Stimulated activated CD4-positive, alpha-beta T cell treated with anti-CD3 and anti-CD28 coated beads, Interleukin-2, amount 100 ng/mL, for 48 hours (primary cell): ENCODE results near the gene MIGA2.
"Not testable (repeated sequence)": the region's sequence is repeated elsewhere in the genome, so short reads cannot be mapped to it uniquely, and the experiment has no call there.

ENCODE experiments used
- DNase-seq, 2 donors: peaks; one replicate each; pipeline ENCODE4 v3.0.0-alpha.2; 2020

MIGA2 gene, protein sequence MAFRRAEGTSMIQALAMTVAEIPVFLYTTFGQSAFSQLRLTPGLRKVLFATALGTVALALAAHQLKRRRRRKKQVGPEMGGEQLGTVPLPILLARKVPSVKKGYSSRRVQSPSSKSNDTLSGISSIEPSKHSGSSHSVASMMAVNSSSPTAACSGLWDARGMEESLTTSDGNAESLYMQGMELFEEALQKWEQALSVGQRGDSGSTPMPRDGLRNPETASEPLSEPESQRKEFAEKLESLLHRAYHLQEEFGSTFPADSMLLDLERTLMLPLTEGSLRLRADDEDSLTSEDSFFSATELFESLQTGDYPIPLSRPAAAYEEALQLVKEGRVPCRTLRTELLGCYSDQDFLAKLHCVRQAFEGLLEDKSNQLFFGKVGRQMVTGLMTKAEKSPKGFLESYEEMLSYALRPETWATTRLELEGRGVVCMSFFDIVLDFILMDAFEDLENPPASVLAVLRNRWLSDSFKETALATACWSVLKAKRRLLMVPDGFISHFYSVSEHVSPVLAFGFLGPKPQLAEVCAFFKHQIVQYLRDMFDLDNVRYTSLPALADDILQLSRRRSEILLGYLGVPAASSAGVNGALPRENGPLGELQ

DNA sequence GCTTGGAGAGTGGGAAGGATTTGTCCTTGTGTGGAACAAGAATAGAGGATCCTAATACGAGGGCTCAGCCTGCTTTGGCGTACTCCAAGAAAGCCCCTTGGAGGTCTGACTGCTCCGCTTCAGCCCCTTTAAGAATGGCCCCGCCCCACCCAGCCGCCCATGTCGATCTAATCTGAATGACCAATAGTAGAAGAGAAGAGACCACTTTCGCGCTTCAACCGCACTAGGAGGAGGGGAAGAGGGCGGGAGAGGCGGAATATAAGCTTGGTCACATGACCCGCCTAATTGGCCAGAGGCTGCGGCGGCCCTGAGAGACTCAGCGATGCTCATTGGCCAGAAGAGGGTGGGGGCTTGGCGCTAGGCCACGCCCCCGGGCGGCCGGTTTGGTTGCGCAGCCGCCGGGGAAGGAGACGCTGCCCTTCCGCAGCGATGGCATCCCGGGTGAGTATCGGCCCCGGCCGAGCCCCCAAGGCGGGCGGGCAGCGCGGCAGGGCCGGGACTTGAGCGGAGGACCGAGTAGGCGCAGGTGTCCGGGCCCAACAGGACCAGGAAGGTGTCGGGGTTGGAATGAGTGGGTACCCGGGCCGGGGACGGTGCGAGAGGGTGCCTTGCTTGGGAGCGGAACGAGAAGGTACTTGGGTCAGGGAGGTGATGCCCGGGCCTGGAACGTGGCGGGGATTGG lies at the start of gene MIGA2:
Gene MIGA2, plus strand, starts transcription at position 386 of the 682 bp plus-strand sequence. CDS start 3,969 bp downstream, outside the sequence.
- DNase-seq = peak; percentile 87 to 89

DNA sequence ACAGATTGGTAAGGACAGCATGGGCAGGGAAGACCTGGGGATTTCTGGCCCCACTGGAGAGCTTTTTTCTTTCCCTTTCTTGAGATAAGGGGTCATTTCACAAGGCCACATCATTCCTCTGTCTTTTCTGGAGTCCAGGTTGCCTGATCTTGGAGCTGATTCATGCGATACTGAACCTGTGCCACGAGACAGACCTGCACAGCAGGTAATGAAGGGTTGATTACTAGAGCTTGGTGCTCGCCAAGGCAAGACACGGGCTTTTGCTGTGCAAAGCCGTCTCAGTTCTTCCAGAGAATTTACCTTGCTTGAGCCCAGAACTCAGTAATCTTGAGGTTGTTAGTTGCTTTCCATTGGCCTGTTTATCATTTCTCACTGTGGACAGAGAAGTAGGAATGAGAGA lies 49.8 kb upstream of the MIGA2 start:
- no peak for DNase-seq

DNA sequence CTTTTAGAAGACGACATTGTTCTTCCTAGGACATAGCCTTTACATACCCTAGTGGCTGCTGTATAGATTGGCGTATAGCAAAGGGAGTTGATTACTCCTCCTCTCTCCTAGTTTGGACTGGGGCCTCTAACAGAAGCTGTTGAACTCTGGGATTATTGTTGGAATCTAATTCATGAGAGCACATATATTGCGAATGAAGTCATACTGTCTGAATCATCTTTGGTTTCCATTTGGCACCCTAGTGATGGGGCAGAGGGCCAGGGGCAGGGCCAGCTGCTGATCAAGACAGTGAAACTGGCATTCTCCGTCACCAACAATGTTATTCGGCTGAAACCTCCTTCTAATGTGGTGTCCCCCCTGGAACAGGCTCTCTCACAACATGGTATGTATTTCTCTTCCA lies 48.6 kb upstream of the MIGA2 start:
- DNase-seq = no peak

DNA sequence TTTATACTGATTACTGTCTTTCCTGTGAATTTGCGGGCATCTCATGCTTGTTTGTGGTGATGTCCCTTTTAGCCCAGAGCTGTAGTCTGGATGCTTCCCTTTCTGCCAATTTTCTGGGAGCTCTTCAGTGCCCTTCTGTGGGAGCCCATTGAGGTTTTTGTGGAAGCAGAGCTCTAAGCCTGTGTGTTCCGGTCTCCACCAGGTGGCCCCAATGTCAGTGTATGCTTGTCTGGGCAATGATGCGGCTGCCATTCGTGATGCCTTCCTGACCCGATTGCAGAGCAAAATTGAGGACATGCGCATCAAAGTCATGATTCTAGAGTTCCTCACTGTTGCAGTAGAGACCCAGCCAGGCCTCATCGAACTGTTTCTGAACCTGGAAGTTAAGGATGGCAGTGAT lies 43.4 kb upstream of the MIGA2 start:
- no peak for DNase-seq

DNA sequence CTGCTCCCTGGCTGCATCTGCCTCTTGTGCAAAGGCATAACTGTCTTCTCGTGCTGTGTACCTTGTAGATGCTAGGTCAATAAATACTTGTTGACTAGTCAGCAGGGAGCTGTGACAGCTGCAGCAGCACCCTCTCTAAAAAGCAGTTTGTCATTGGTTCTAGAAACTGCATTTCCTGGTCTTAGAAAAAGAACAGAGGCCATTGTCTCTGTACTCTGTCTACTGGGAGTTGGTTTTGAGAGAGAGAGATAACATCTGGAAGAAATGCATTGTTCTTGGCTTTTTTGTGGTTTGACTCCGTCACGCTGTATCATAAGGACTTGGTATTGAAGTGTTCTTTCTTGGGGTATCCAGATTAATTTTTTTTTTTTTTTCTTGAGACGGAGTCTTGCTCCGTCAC lies 40.6 kb upstream of the MIGA2 start:
- no peak for DNase-seq

DNA sequence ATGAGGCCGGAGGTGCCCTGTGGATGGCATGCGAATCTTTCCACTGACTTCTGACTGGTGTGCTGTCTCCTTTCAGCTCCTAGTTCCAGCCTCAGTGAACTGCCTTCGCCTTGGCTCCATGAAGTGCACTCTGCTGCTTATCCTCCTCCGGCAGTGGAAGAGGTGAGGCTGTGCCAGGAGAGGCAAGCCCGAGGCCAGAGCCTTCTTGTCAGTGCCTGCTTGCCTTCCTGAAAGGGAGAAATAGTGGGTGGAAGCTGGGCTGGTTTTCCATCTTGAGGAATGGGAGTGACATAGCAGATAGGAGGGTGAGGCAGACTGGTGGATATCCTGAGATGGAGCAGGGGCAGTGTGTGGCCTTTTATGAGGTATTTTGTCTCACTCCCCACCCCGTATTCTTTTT lies 38.0 kb upstream of the MIGA2 start:
- DNase-seq = no peak

DNA sequence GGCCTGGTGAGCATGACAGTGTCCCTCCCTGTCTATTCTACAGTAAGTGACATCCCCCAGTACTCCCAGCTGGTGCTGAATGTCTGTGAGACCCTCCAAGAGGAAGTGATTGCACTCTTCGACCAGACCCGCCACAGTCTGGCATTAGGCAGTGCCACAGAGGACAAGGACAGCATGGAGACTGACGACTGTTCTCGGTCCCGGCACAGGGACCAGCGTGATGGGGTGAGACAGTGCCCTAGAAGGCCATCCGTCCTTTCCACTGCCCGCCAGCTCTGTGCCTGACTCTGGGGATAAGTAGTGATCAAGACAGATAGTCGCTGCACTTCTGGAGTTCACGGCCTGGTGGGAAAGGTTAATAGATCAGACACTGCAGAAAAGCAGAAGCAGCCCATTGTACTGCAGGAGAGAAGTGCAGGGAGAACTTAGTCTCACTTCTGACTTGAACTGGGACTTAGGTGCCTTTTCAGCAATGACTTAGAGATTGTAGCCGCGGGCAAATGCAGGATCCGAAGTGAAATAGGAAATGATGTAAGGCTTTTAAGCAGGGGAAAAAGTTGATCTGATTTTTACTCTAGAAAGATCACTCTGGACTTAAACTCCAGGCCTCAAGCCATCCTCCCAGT lies 36.7 kb upstream of the MIGA2 start:
- DNase-seq = no peak

DNA sequence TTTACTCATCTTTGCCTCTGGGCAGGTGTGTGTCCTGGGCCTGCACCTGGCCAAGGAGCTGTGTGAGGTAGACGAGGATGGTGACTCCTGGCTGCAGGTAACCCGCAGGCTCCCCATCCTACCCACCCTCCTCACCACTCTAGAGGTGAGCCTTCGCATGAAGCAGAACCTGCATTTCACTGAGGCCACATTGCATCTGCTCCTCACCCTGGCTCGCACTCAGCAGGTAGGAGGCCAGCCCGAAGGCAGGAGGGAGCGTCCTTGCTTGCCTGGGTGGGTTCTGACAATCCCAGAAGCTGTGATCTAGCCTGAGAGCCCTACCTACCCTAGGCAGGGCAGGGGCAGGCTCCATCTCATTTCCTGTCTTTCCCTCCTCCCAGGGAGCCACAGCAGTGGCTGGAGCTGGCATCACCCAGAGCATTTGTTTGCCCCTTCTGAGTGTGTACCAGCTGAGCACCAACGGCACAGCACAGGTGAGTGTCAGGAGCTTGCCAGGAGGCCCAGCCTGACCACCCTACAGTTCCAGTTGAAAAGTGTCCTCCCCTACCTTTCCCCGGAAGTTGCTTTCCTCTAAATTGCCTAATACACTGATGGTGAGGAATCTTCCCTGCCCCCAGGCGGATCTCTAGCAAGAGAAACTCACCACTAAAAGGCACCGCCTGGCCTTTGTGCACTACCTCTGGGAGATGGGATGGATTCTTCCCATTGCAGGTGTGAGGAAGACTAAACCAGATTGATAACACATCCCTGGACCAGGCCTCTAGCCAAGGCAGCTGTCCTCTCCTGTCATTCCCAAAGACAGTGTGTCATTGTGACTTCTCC lies 34.7 kb upstream of the MIGA2 start:
- DNase-seq = no peak

DNA sequence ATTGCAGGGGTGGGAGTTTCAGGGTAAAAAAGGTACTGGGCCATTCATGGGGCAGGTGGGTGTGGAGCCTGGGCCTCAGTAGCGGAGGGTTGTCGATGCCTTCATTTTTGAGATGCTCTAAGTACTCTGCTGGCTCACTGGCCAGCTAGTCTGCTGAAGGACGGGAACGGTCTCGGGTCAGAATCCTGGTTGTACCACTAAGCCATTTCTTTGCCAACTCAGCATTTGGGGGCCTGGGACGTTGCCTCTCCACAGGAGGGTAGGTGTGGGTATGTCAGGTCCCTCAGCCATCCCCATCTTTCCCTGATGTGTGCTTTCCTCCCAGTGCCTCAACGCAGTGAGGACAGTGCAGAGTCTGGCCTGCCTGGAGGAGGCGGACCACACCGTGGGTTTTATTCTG lies 33.4 kb upstream of the MIGA2 start:
- no peak for DNase-seq

DNA sequence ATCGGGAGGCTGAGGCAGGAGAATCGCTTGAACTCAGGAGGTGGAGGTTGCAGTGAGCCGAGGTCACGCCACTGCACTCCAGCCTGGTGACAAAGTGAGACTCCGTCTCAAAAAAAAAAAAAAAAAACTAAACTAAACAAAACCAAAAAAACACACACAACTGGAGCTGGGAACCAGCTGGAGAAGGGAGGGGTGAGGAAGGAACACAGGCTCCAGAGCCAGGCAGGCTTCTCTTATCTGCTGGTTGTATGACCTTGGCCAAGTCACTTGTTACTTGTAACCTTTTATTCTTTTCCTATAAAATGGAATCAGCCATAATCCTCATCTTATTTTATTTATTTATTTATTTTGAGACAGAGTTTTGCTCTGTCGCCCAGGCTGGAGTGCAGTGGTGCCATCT lies 32.3 kb upstream of the MIGA2 start:
- DNase-seq = not testable (repeated sequence)

DNA sequence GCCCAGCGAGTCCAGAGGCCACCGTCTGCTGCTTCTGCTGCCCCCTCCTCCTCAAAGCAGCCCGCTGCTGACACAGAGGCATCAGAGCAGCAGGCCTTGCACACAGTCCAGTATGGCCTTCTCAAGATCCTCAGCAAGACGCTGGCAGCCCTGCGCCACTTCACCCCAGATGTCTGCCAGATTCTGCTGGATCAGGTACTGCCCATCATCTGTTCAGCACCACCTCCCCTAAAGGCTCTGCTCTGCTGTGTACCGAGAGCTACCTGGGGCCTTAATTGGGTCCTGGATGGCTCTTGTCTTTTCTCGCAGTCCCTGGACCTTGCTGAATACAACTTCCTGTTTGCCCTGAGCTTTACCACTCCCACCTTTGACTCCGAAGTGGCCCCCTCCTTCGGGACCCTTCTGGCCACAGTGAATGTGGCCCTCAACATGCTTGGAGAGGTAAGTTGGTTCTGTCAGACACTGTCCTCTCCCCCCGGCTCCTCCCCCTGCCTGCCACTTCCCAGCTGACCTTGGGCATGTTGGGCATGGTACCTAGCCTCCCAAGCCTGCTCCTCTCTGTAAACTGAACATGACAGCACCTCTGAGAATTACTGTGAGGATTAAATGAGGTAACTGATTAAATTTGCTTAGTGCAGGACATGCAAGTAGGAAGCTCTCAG lies 31.0 kb upstream of the MIGA2 start:
- DNase-seq = no peak

DNA sequence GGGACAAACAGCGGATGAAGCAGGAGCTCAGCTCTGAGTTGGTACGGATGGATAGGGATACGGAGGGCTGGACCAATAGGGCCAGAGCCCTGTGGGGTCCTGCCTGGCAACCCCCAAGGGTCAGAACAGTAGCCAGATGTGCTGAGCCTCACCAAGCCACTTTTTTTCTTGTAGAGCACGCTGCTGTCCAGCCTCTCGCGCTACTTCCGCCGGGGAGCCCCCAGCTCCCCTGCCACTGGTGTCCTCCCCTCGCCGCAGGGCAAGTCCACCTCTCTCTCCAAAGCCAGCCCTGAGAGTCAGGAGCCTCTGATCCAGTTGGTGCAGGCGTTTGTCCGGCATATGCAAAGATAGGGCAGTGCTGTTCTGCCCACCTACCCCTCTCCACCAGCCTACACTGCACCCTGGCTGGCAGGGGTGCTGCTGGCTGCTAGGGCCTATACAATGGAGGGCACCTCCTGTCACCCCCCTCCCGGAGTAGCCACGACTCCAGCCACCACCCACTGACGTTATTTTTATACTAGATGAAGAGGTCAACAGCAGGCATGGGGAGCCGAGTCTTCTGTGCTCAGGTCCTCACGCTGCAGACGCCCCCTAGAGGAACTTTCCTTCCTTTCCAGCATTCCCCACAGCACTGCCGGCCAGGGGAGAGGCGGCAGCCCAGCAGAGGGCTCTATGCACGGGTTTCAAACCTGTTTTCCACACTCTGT lies 29.9 kb upstream of the MIGA2 start:
- DNase-seq = peak; percentile 28 to 46

DNA sequence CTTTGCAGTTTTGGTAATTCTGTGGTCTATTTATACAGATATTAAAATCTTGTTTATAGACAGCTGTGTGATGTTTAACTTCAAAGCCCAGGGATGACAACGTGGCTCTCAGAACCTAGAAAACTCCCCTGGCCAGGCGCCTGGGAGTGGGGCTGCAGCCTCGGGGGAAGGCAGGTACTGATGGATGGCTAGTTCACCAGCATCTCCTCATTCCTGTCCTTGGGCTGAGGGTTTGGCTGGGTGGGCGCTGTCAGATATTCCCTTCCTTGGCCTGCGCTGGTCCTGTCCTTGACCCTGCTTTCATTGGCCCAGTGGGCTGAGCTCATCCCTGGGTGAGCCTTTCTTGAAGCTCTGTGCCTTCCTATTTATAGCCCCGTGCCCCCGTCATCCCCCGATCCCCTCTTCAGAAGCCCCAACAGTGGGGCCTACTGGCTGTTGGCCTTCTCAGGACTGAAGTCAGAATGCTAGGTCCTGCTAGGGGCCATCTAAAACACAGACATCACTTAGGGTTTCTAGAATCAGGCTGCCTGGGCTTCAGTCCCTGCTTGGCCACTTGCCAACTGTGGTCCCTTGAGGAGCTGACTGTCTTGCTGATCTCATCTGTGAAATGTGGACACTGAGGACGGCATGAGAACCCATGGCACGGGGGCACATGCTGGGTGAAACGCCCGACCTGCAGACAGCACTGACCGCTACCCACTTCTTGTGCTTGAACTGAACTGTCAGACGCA lies 29.2 kb upstream of the MIGA2 start:
- DNase-seq = no peak

DNA sequence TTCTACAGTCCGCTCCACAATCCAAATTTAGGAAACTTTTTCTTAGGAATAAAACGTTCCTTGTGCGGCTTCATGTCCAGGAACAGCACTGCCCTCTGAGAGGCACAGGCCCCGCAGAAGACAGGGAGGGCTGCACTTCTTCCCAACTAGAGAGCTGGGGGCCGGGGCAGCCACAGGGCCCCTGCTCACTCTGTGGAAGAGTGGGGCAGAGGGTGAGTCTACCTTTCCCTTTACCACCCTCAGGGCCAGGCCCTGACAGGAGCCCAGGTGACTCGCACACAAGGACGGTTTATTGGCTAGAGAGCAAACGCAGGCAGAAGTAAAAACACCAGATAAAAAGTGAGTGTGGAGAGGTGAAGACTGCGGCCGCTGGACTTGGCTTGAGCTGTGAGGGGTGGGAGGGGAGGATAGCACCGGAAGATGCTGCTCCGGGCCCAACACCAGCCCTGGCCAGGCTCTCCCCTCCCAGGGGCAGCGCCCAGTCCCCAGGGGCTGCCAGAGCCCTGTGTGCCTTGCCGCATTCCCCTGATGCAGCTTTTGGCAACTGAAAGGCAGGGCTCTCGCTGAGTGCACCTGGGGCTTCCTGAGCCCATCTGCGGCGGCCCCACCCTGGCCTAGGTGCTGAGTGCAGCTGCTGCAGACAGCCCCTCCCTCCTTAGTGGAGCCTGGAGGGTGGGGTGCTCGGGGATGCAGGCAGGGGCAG lies 28.5 kb upstream of the MIGA2 start:
- DNase-seq = no peak

DNA sequence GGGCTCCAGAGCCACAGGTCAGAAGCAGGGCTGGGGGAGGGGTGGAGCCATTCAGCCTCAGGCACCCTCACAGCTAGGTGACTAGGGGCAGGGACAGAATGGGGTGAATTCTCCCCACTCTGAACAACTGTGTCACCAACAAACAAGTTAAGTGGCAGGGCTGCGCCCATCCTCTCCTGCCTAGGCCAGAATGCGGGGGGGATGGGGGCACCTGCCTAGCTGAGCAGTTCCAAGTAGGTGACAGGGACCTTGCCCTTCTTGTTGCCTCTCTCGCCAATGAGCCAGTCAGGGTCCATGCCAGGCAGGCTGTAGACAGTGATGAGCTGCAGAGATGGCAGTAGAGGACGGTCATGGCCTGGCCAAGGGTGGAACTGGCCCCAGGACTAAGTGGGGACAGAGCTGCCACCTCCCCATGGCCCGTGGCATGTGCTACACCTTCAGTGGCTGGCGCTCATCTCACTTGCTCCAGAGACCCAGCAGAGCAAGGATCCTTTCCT lies 27.9 kb upstream of the MIGA2 start:
- no peak for DNase-seq

DNA sequence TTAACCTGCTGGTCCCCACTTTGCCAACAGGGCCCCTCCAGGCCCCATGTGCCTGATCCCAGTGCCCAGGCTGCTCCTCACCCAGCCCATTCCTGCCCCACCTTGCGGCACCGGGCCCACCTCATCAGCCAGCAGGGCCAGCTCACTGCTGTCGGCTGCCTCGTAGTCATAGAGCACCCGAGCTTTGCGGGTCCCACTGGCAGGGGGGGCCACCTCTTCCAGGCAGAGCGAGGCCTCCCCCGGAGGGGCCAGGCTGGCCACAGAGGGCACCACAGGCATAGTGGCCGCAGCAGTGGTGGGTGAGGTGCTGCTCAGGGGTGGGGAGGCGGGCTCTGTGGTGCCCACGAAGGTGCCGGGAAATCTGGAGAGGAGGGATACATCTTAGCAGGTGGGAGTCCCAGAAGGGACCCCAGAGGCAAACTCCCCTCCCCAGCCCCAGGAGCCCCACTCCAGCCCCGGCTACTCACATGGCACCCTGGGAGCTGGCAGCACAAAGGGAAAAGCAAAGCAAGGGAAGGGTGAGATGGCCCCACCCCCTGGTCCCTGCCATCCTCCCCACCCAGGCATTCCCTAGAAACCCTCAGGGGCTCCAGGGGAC lies 27.3 kb upstream of the MIGA2 start:
- DNase-seq = no peak

DNA sequence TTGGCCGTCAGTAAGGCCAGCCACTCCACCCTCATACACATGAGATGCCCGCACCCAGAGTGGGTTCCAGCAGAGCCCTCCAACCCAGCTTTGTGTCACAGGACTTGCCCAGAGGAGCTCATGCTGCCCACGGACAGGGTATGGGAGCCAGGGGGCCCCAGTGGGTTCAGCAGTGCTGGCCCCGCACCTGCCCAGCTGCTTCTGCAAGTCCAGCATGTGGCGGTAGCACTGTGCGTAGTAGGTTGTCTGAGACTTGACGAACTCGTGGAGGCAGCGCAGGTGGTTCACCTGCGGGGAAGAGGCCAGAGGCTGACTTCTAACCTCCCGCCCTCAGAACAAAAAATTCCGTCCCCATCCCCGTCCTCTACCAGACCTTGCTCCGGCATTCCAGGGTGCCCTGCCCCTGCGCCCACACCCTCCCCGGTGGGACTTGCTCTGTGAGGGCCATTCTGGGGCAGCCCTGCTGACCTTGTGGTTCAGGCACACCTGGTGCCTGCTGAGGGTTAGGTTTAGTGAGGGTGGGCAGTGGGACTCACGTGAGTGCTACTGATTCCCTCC lies 26.8 kb upstream of the MIGA2 start:
- no peak for DNase-seq

DNA sequence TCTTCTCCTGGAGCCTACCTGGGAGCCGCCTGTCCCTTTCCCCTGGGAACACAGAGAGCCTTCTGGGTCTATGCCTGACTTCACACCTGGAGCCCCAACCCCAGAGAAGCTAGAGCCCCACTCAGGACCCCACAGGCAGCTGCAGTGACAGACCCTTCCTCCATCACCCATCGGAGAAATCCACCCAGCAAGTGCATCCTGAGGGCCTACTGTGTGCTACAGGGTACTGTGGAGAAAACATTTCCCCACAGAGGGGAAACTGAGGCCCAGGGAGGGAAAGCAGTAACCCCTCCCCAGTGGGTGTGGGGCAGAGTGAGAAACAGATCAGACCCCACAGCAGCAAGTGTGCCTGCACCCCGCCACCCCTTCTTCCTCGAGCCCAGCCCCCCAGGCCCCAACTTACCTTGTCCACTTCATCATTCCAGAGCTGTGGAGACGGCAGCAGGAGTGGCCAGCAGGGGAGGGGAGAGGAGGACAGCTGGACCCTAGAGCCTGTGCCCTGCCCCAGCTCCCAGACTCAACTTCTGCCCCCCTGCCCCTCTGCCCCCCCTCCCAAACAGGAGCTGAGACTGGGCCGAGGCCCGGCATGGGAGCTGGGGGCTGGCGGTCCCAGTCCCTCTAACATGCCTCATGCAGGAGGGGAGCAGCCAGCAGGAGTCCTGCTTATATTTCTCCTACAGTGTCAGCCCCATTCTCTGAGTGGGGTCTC lies 26.0 kb upstream of the MIGA2 start:
- no peak for DNase-seq
